Neural crest cell (in vitro differentiated cells): ENCODE measurements around the gene CALB2. TPM values are rescaled to one million over a fixed set of nuclear protein-coding genes. Genes with fewer than 3 reads are reported as not detected.

Experiments used
- DNase-seq: peaks from one replicate; pipeline ENCODE4 v3.0.0; 2021; ENCODE audit warnings: low read depth, mixed read lengths, low spot score
- H3K27ac Mint-ChIP-seq: one replicate; pipeline ENCODE4 v1.8.0; 2021; ENCODE audit warnings: mild to moderate bottlenecking, mixed read lengths; ENCODE audit not compliant: unreplicated experiment
- H3K27me3 Mint-ChIP-seq: 2 replicates; pipeline ENCODE4 v1.8.0; 2021; ENCODE audit warnings: low read depth, mild to moderate bottlenecking, mixed read lengths
- H3K36me3 Mint-ChIP-seq: 2 replicates; pipeline ENCODE4 v1.8.0; 2021; ENCODE audit warnings: low read depth, mild to moderate bottlenecking, mixed read lengths
- H3K4me1 Mint-ChIP-seq: 2 replicates; pipeline ENCODE4 v1.8.0; 2021; ENCODE audit warnings: mixed read lengths
- H3K4me3 Mint-ChIP-seq: one replicate; pipeline ENCODE4 v1.8.0; 2021; ENCODE audit warnings: mild to moderate bottlenecking, mixed read lengths
- H3K9me3 Mint-ChIP-seq: 2 replicates; pipeline ENCODE4 v1.8.0; 2021; ENCODE audit warnings: mixed read lengths
- CTCF ChIP-seq: fragments of 200-600 bp; sonication (generic); conservative IDR thresholded peaks from 2 replicates; pipeline ENCODE4 v1.5.0; 2021; ENCODE audit warnings: antibody characterized with exemption, mild to moderate bottlenecking
- total RNA-seq: library from RNA; stranded (reverse); gene quantifications from 2 replicates; pipeline ENCODE4 v1.2.1, GENCODE V29; 2021

CALB2 gene
- total RNA-seq, 1 donor from 2014 or later, result not detected

- Mint-ChIP-seq H3K4me3 (no peak overlapping the region), H3K27me3 (peaks cover 59% of the 10 kb centered on the region), H3K4me1 (peaks cover 5% of the 10 kb centered on the region), H3K9me3 (peaks cover 5% of the 10 kb centered on the region), H3K27ac (no peak overlapping the region), H3K36me3 (no peaks in the 10 kb centered on the region)
- TF ChIP-seq CTCF, result no peak
- DNase-seq, result no peak
Measured at GRCh38 chr16:71409011-71409775, 50.7 kb downstream of the CALB2 start.

- no peak for TF ChIP-seq CTCF
- Mint-ChIP-seq H3K4me1 (peaks cover 5% of the 10 kb centered on the region), H3K27me3 (peaks cover 59% of the 10 kb centered on the region), H3K4me3 (no peak overlapping the region), H3K36me3 (no peaks in the 10 kb centered on the region), H3K27ac (no peak overlapping the region), H3K9me3 (peaks cover 2% of the 10 kb centered on the region)
- no peak for DNase-seq
Measured at GRCh38 chr16:71410146-71410545, 51.6 kb downstream of the CALB2 start.

- peak; percentile 88 for TF ChIP-seq CTCF
- Mint-ChIP-seq H3K36me3 (no peaks in the 10 kb centered on the region), H3K4me1 (peaks cover 5% of the 10 kb centered on the region), H3K27me3 (peaks cover 62% of the 10 kb centered on the region), H3K4me3 (no peak overlapping the region), H3K27ac (no peak overlapping the region), H3K9me3 (no peaks in the 10 kb centered on the region)
- DNase-seq, result peak; percentile 83
Measured at GRCh38 chr16:71412270-71413160, 54.0 kb downstream of the CALB2 start.

GRCh38 chr16:71413341-71413740, 54.8 kb downstream of the CALB2 start:
- Mint-ChIP-seq H3K36me3 (no peaks in the 10 kb centered on the region), H3K27me3 (peaks cover 62% of the 10 kb centered on the region), H3K4me3 (no peak overlapping the region), H3K9me3 (no peaks in the 10 kb centered on the region), H3K4me1 (peaks cover 5% of the 10 kb centered on the region), H3K27ac (no peak overlapping the region)
- DNase-seq, result no peak
- no peak for TF ChIP-seq CTCF

- H3K27ac Mint-ChIP-seq, result no peak overlapping the region
- H3K4me1 Mint-ChIP-seq, result peaks cover 5% of the 10 kb centered on the region
- peaks cover 63% of the 10 kb centered on the region for H3K27me3 Mint-ChIP-seq
- H3K4me3 Mint-ChIP-seq, result no peak overlapping the region
- H3K9me3 Mint-ChIP-seq, result no peaks in the 10 kb centered on the region
- no peak for TF ChIP-seq CTCF
- no peaks in the 10 kb centered on the region for H3K36me3 Mint-ChIP-seq
- DNase-seq, result no peak
Measured at GRCh38 chr16:71414038-71414437, 55.5 kb downstream of the CALB2 start.
